SK-N-SH (cell line): ENCODE results near the gene DNMT3A.

Experiments
- CTCF ChIP-seq: fragments of 200-600 bp; sonication (generic); IDR thresholded peaks from 2 replicates; pipeline ENCODE4 v1.6.1; 2017; ENCODE audit warnings: antibody characterized with exemption, mild to moderate bottlenecking, moderate library complexity
- FOXM1 ChIP-seq: IDR thresholded peaks from 2 replicates; pipeline ENCODE4 v1.4.0; 2012; ENCODE audit warnings: low read depth, mild to moderate bottlenecking
- NFIC ChIP-seq: IDR thresholded peaks from 2 replicates; pipeline ENCODE4 v1.4.0; 2012; ENCODE audit warnings: borderline replicate concordance
- REST ChIP-seq: IDR thresholded peaks from 2 replicates; pipeline ENCODE4 v1.6.1; 2012; ENCODE audit warnings: mild to moderate bottlenecking, low read depth, low read length, moderate library complexity

- TF ChIP-seq NFIC, result no peak
- no peak for TF ChIP-seq REST
- TF ChIP-seq CTCF, result no peak
- no peak for TF ChIP-seq FOXM1
These were observed 17.1 kb upstream of the DNMT3A start for GRCh38 chr2:25358836-25359235.
